ENCODE data around the gene U2AF1.
"Not testable (repeated sequence)": the region's sequence is repeated elsewhere in the genome, so short reads cannot be mapped to it uniquely, and the experiment has no call there.

The U2AF1 gene, protein sequence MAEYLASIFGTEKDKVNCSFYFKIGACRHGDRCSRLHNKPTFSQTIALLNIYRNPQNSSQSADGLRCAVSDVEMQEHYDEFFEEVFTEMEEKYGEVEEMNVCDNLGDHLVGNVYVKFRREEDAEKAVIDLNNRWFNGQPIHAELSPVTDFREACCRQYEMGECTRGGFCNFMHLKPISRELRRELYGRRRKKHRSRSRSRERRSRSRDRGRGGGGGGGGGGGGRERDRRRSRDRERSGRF

DNA sequence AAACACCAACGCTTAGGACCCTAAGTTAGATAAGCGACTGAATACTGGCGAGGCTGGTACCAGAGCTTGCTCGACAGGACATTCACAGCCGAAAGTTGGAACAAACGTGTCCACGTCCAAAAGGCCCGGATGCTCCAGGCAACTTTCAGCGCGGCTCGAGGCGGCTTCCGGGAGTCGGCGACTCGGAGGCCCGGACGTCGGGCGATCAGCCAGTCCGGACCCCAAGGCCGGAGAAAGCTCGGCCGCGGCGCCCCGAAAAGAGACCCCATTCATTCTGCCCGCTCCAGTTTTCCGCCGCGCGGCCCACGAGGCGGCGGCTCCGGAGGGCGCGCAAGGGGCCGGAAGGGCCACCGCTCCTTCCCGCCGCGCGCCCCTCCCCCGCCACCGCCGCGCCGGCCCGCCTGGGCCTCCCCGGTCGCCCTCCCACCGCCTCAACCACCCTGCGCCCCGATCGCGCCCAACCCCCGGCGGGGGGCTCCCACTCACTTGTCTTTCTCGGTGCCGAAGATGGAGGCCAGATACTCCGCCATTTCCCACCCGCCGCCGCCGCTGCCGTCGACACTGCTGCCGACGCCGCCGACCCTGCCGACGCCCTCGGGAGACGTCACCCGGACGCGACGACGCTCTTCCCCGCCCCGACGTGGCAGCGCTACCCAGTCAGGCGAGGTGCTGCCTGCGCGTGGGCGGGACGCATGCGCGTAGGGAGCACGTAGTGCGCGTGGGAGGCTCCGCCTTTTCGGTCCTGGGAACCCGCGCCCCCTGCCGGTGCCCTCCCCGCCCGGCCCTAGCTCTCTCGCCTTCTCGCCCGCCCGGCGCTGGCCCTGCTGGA lies at the start of gene U2AF1:
TSS of gene U2AF1 (minus strand) at position 606 of the 829 bp plus-strand sequence. CDS start at position 530, 76 bp downstream.
- H3K4me3 ChIP-seq; DNase-seq (ENCODE audit: low spot score in 2 of 2); H3K27me3 ChIP-seq (ENCODE audit: low read depth); in situ Hi-C loops (cut with MboI; ENCODE audit: low sequenced_read_pairs); H3K36me3 ChIP-seq (replicated peaks); H3K4me1 ChIP-seq; H3K9me3 ChIP-seq: not testable (repeated sequence)

DNA sequence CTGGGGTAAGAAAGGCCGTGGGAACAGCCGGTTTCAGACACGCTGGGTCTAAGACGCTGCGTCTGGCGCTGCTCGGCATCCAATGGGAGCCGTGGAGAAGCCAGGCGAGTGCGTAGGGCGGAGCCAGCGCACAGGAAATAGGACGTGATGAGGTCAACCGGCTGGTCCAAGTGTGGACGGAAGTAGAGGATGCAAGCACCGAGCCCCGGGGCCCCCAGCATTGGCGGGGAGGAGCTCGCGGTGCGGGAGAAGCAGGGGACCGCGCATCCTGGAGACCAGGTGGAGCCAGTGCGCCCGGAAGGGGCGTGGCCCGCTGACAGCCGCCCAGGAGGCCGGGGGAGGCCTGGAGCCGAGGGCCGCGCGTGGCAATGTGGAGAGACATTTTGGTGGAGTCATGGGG lies 46.2 kb upstream of the U2AF1 start:
- H3K27me3 ChIP-seq (ENCODE audit: low read depth) = not testable (repeated sequence)

DNA sequence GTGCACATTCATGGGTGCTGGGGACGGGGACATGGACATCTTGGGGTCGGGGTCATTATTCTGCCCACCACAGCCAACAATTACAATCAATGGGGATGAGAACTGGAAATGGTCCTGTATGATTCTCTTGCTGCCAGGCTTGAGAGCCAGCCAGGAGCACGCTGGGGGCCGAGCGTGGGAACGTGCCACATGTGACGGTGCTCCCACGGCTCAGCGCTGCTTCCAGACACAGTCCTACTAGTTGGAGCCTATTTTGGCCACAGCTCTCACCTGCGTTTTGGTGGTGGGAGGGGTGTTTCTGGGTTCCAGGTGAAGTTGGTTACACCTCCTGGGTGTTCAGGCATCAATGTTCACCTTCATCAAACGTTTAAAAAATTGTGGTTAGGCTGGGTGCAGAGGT lies 42.0 kb upstream of the U2AF1 start:
- H3K4me1 ChIP-seq; DNase-seq (ENCODE audit: low spot score in 2 of 2); in situ Hi-C loops (cut with MboI; ENCODE audit: low sequenced_read_pairs); H3K9me3 ChIP-seq; H3K4me3 ChIP-seq; H3K27me3 ChIP-seq (ENCODE audit: low read depth); H3K36me3 ChIP-seq (replicated peaks): not testable (repeated sequence)

More for the DNA sequence above, 46.2 kb upstream of the U2AF1 start:
- H3K4me1 ChIP-seq; in situ Hi-C loops (cut with MboI; ENCODE audit: low sequenced_read_pairs); DNase-seq (ENCODE audit: low spot score in 2 of 2); H3K36me3 ChIP-seq (replicated peaks); H3K4me3 ChIP-seq; H3K9me3 ChIP-seq: not testable (repeated sequence)

DNA sequence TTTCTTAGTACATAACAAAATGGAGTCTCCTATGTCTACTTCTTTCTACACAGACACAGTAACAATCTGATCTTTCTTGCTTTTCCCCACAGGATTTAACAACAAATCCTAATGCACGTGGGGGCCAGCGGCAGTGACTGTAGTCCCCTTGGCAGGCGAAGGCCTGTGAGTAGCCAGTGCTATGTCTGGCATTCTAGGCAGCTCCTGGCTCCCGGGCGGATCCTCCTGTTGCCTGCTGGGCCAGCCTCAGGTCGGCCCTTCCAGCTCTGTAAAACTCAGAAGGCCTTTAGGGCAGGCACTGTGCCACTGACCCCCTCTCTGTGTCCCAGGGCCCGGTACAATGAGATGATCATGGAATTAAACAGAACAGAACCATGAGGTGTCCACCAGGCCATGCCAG lies 40.6 kb upstream of the U2AF1 start:
- in situ Hi-C loops (cut with MboI; ENCODE audit: low sequenced_read_pairs); H3K36me3 ChIP-seq (replicated peaks); H3K27me3 ChIP-seq (ENCODE audit: low read depth); H3K9me3 ChIP-seq; H3K4me1 ChIP-seq; DNase-seq (ENCODE audit: low spot score in 2 of 2); H3K4me3 ChIP-seq: not testable (repeated sequence)

DNA sequence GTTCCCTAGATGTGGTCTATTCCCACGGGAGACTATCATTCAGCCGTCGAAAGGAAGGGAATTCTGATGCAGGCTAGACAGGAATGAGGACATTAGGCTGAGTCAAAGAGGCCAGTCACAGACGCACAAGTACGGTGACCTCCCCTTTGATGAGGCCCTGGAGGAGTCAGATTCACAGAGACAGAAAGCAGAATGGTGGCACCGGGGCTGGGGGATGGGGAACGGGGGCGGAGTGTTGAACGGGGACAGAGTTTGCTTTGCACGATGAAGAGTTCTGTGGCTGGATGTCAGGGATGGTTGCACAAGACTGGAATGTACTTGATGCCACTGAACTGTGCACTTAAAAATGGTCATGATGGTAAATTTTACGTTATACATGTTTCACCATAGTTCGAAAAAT lies 39.3 kb upstream of the U2AF1 start:
- H3K9me3 ChIP-seq; DNase-seq (ENCODE audit: low spot score in 2 of 2); in situ Hi-C loops (cut with MboI; ENCODE audit: low sequenced_read_pairs); H3K27me3 ChIP-seq (ENCODE audit: low read depth); H3K36me3 ChIP-seq (replicated peaks); H3K4me3 ChIP-seq; H3K4me1 ChIP-seq: not testable (repeated sequence)

DNA sequence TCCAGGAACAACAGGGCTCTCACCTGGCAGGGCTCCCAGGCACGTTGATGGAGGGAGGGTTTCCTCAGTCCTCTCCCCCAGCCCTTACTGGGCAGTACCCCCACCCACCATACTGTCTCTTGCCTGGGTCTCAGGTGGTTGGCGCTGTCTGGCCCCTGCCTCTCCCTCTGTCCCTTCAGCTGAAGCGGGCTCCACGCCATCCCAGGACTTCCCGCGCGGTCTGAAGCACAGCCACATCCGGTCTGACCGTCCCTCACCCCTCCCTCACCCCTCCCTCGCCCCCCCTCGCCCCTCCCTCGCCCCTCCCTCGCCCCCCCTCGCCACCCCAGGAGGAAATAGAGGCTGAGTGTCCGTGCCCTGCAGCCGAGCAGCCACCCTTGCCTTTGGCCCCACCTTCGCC lies 34.0 kb upstream of the U2AF1 start:
- H3K27me3 ChIP-seq (ENCODE audit: low read depth); H3K4me1 ChIP-seq; H3K4me3 ChIP-seq; H3K36me3 ChIP-seq (replicated peaks); in situ Hi-C loops (cut with MboI; ENCODE audit: low sequenced_read_pairs); DNase-seq (ENCODE audit: low spot score in 2 of 2); H3K9me3 ChIP-seq: not testable (repeated sequence)

DNA sequence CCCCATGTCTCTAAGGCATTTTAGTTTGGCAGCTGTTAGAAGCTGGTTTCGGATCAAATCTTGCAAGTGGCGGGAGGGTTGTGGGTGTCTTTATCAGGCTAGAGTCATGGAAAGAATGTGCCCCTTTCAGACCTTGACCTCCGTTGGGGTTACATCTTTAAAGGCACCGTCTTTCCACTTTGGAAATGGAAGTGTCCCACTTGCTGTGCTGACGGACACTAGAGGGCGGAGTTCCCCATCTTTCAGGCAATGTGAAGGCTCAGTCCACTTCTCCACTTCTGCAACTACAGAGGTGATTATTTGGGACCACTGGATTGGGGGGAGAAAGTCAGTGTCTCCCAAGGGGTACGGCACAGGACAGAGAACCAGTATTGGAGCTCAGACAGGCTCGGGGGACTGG lies 31.6 kb upstream of the U2AF1 start:
- H3K4me3 ChIP-seq; in situ Hi-C loops (cut with MboI; ENCODE audit: low sequenced_read_pairs); H3K36me3 ChIP-seq (replicated peaks); H3K4me1 ChIP-seq; H3K9me3 ChIP-seq; H3K27me3 ChIP-seq (ENCODE audit: low read depth): not testable (repeated sequence)
- DNase-seq (ENCODE audit: low spot score in 2 of 2) = peak in 1 of 2 experiments; percentile 4

DNA sequence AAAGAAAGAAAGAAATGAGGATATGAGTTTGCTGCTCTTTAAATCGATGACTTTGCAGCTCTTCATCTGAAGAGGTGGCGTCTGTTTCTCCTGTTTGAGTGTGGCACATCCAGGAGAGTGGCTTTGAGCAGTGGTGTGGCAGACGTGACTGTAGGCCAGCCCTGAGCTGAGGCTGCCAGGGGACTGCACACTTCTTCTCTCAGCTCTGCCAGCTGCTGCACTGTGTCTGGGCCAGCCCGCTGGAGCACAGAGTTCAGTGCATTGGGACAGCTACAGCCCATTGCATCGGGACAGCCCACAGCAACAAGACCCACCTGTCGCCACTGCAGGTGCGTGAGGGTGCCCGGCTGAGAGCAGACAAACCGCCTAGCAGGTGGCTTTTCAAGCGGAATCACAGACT lies 27.1 kb upstream of the U2AF1 start:
- H3K4me1 ChIP-seq; H3K36me3 ChIP-seq (replicated peaks); in situ Hi-C loops (cut with MboI; ENCODE audit: low sequenced_read_pairs); DNase-seq (ENCODE audit: low spot score in 2 of 2); H3K4me3 ChIP-seq; H3K27me3 ChIP-seq (ENCODE audit: low read depth); H3K9me3 ChIP-seq: not testable (repeated sequence)

DNA sequence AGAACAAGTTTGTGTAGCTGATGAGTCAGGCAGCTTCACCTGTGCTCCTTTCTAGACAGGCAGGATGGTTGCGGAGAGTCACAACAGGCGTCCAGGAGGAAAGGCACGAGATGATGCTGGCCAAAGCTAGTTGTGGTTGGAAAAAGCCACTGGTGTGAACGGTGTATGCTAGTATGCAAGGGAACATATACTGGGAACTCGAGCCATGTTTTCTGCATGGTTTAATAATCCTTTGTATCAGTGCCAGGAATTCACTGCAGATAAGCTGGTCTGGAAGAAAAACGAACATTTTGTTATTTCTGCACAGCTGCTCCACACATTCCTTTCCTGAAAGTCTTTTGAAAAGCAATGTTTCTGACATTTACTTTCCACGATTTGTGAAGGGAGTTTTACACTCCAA lies 22.7 kb upstream of the U2AF1 start:
- in situ Hi-C loops (cut with MboI; ENCODE audit: low sequenced_read_pairs) = not testable (repeated sequence)

DNA sequence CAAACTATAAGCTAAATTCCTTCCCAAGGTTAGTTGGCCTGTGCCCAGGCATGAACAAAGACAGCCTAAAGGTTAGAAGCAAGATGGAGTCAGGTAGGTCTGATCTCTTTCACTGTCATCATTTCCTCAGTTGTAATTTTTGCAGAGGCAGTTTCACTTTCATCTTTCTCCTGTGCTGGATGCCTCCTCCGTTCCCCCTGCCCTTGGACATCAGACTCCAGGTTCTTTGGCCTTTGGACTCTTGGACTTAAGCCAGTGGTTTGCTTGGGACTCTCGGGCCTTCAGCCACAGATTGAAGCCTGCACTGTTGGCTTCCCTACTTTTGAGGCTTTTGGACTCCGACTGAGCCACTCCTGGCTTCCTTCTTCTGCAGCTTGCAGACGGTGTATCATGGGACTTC lies 8.6 kb upstream of the U2AF1 start:
- DNase-seq (ENCODE audit: low spot score in 2 of 2); H3K4me1 ChIP-seq; in situ Hi-C loops (cut with MboI; ENCODE audit: low sequenced_read_pairs); H3K36me3 ChIP-seq (replicated peaks); H3K27me3 ChIP-seq (ENCODE audit: low read depth); H3K4me3 ChIP-seq; H3K9me3 ChIP-seq: not testable (repeated sequence)

More for the DNA sequence above, 22.7 kb upstream of the U2AF1 start:
- not testable (repeated sequence) for H3K4me1 ChIP-seq; H3K36me3 ChIP-seq (replicated peaks); H3K9me3 ChIP-seq; H3K27me3 ChIP-seq (ENCODE audit: low read depth); H3K4me3 ChIP-seq; DNase-seq (ENCODE audit: low spot score in 2 of 2)

DNA sequence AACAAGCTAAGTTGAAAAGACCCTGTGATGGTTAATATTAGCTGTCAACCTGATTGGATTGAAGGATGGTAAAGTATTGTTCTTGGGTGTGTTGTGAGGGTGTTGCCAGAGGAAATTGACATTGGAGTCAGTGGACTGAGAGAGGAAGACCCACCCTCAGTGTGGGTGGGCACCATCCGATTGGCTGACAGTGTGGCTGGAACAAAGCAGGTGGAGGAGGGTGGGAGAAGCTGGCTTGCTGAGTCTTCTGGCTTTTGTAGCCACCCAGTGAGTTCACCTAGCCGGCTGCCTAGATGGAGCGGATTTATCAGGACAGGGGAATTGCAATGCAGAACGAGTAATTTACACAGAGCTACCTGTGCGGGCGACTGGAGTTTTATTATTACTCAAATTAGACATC lies 7.1 kb upstream of the U2AF1 start:
- H3K9me3 ChIP-seq; H3K36me3 ChIP-seq (replicated peaks); H3K27me3 ChIP-seq (ENCODE audit: low read depth); DNase-seq (ENCODE audit: low spot score in 2 of 2); in situ Hi-C loops (cut with MboI; ENCODE audit: low sequenced_read_pairs); H3K4me1 ChIP-seq; H3K4me3 ChIP-seq: not testable (repeated sequence)

DNA sequence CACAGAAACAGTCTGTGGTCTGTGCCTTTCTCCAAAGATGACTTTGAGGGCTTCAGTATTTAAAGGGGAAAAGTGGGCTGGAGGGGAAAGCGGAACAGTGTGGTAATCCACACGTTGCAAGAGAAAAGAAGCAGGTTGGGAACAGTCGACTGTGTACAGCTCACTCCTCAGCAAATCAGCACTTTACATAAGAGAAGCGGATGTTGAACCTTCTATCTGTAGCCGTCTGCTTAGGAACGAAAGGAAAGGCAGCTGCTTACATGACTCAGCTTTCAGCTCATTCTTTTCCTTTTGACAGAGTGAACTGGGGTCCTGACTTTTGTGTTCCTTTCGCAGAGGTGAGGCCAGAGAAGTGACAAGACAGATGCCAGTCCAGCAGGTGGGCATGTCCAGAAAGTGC lies 1.6 kb upstream of the U2AF1 start:
- H3K27me3 ChIP-seq (ENCODE audit: low read depth); DNase-seq (ENCODE audit: low spot score in 2 of 2); H3K4me3 ChIP-seq; H3K4me1 ChIP-seq; in situ Hi-C loops (cut with MboI; ENCODE audit: low sequenced_read_pairs); H3K36me3 ChIP-seq (replicated peaks); H3K9me3 ChIP-seq: not testable (repeated sequence)

DNA sequence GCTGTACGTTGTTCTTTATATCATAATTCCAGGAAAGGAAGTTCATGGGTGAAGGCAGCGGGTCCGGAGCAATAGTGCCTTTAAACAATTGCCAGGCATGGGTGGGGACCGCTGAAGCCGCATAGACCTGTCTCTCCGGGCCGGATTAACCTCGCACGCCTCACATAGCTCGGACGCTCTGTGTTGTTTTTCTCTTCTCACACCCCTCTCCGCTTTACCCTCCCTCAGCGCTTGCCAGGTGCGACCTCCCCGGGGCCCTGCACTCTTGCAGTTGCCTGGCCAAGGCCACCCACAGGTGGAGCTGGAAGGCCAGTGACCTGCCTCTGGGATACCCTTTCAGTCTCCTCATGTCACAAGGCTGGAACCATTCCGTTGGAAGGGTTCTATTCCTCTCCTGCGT lies 807 bp upstream of the U2AF1 start:
- H3K36me3 ChIP-seq (replicated peaks); H3K27me3 ChIP-seq (ENCODE audit: low read depth); H3K4me3 ChIP-seq; DNase-seq (ENCODE audit: low spot score in 2 of 2); H3K9me3 ChIP-seq; in situ Hi-C loops (cut with MboI; ENCODE audit: low sequenced_read_pairs); H3K4me1 ChIP-seq: not testable (repeated sequence)

DNA sequence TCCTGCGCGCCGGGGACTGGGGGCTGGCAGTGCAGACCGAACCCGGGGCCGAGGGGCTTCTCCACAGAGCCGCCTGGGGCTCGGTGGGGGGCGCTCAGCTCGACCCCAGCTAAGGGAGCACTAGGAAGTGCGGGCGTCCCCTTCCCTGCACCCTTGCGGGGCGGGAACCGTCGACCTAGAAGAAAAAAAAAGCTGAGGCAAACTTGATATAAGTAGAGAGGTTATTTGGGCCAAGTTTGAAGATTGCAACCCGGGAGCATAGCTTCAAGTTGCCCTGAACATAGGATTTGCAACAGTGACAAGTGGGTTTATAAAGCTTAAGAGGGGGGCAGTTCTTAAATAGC lies 396 bp upstream of the U2AF1 start:
- H3K27me3 ChIP-seq (ENCODE audit: low read depth); H3K4me3 ChIP-seq; H3K4me1 ChIP-seq; H3K9me3 ChIP-seq; H3K36me3 ChIP-seq (replicated peaks); in situ Hi-C loops (cut with MboI; ENCODE audit: low sequenced_read_pairs); DNase-seq (ENCODE audit: low spot score in 2 of 2): not testable (repeated sequence)

DNA sequence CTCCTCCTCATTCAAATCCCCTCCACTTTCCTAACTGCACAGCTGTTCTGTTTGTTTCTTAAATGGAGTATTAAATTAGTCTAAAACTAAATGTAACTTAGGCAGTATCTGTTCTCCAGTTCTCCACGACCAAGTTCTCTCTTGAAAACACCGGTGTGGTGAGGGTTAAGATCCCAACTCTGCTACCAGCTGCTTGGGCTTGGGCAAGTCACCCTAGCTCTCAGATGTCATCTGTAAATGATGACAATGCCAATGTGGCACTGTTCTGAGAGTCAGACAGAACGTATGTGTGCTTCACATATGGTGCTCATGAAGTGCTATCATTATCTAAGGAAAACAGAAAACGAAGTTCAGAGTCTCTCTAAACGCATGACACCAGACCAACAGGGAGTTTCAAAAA lies 2.7 kb downstream of the U2AF1 start:
- H3K9me3 ChIP-seq; H3K4me1 ChIP-seq; H3K36me3 ChIP-seq (replicated peaks); H3K4me3 ChIP-seq; DNase-seq (ENCODE audit: low spot score in 2 of 2); H3K27me3 ChIP-seq (ENCODE audit: low read depth); in situ Hi-C loops (cut with MboI; ENCODE audit: low sequenced_read_pairs): not testable (repeated sequence)

All from HAP-1 (cell line).